HG03196 (cell line): ENCODE data around the gene MLLT1.

Source experiments
- ATAC-seq: cut with Tn5 transposase; IDR thresholded peaks from one replicate; pipeline ENCODE4 v1.9.1; 2021; ENCODE audit not compliant: unreplicated experiment

MLLT1 gene

GRCh38 chr19:6212403-6213265 is 67.1 kb downstream of the MLLT1 start:
- ATAC-seq = no peak

DNA sequence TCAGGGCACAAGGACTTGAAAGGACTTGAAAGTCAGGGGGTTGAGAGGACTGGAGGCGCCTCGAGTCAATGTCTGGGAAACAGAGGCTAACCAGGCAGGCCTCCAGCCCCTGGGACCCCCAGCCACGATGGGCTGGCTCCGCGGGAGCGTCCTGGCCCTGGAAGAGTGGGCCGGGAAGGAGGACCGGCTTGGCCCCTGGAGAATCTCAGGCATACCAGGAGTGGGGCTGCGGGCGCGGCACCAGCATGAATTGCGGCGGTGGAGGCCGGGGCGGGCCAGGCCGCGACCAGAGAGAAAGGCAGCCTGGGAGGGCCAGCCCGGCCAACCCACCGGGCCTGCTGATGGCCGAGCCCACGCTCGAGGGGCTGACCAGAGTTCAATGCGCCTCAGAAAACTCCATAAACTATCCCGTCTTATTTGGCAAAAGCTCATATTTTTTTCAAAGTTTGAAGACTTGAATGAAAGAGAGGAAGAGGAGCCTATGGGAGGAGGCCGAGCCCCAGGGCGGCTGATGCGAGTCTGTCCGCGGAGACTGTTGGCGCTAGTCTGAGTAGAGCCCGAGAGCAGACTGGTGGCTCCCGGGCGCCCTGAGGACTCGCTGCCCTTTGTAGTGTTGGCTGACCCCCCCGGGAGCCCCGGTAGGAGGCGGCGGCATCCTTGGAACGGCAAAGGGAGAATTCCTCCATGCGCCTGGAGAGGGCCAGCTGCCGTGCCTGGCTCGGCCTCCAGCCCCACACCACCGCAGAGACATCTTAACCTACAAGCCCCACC is 68.0 kb downstream of the MLLT1 start:
- no peak for ATAC-seq

DNA sequence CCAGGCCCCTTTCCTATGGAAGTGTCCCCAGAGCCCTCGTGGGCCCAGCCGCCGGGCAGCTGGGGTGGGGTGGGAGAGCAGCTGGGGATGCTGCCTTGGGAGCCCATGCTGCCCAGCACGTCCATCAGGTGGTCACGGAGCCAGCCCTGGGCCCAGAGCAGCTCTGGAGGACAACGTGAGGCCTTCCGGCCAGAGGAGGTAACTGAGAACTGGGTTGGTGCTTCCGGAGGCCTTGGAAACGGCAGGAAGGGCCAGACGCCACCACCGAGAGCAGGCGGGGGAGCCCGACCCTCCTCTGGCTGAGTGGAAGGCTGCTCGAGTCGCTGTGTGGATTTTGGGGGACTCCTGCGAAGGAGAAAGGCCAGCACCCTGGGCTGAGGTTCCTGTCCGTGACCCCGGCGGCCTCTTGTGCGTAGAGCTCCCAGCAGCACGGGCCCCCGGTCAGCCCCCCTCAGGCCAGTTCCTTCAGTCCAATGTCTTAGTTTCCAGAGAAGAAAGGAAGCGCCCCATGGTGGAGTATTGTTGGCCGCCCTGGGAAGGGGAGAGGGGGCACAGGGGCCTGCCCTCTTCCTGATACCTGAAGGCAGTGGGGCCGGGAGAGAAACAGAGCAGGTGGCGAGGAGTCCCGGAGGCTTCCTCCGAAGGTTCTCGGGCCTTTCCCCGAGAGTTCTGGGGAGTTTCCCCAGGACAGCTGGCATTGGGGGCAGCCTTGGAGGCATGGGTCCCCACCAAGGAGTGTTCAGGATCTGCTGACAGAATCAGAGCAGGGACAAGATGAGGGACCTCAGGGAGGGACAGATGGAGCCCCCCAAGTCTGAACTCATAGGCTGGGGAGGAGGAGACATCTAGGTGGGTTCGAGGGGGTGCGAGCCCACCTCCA is 68.8 kb downstream of the MLLT1 start:
- ATAC-seq = no peak

DNA sequence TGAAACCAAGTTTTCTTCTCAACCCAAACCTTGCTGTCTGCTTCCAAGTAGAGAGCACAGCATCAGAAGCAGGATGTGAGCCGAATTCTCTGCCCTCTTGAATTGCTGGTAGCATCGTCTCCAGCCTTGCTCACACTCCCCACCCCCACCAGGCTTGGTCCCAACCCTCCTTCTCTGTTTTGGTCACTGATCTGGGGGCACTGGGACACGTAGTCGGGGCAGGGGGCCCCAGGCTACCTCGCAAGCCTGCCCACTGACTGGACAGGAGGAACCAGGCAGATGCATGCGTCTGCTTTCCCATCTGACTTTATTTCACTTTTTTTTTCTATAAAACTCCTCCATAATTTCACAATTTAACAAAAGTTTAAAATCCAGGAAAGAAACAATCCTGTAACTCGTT is 69.7 kb downstream of the MLLT1 start:
- ATAC-seq = no peak

GRCh38 chr19:6209680-6210079 is 70.1 kb downstream of the MLLT1 start:
- no peak for ATAC-seq

- ATAC-seq = no peak
Measured at GRCh38 chr19:6209233-6209632, 70.5 kb downstream of the MLLT1 start.

DNA sequence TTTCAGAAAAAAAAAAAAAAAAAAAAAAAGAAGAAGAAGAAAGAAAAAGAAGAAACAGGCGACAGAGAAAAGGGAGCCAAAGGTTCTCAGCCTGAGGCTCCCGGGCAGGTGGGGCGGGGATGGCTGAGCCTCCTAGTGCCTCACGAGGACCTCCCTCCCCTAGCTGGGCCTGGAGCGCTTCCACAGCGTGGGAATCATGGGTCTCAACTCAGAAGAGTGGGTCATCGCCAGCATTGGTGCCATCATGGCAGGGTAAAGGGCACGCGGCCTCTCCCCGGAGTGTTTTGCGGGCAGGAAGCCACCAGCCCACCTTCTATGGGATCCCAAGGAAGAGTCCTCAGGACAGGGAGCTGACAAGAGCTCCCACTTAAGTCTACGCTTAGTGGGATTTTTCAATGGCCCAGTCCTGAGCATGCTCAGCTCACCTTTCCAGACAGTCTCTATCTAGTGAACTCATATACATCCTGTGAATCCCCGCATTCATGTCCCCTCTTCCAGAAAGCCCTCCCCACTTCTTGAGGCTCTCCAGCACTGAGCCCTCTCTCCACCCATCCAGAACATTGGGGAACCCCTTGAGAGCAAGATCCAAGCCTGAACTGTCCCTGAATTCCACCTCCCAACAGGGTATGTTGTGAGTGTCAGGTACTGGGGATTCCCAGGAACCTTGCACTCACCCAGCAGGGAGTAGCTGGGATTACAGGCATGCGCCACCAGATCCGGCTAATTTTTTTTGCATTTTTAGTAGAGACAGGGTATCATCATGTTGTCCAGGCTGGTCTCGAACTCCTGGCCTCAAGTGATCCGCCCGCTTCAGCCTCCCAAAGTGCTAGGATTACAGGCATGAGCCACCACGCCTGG is 74.7 kb downstream of the MLLT1 start:
- ATAC-seq = no peak

DNA sequence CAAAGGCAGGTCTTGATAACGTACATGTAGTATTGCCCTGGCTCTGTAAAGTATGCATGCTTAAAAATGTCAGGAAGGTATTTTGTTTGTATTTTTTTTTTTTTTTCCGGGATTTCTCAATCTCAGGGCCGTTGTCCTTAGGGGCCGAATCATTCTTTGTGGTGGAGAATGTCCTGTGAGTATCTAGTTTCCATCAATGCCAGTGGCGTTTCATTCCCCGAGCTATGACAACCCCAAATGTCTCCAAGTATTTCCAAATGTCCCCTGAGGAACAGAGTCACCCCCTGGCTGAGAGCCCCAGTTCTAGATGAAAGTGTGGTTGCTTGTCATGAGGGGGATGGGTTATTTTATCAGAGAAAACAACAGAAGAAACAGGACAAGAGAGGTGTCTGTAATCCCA is 75.6 kb downstream of the MLLT1 start:
- no peak for ATAC-seq

DNA sequence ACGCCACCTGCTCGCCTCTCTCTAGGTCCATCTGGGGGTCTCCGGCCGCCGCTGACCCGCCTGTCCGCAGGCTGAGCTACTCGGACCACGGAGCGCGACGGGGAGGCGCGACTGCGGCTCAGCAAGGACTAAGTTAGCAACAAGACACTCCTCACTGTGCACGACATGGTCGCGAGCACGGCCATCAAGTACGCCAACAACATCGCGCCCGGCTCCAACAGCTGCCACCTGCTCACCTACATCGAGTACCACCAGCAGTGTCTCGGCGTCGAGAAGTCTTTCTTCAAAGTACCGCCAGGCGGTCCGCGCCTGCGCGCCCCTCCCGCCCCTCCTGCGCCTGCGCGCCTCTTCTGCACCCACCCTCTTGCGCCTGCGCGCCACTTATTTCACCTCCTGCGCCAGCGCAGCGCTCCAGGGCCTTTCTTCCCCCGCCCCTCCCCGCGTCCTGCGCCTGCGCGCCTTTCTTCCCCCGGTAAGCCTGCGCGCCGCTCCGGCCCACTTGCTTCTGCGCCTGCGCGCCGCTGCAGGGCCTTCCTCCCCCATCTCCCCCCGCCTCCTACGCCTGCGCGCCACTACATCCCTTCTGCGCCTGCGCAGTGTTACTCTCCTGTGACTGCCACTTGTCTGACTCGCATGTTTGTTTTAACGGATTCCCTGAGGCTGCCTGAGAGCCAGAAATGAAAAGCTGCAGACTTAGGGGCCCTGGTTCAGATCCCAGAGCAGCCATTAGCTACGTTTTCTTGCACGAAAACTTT is 80.4 kb downstream of the MLLT1 start:
- peak; percentile 72 for ATAC-seq

GRCh38 chr19:6198896-6199239 is 80.9 kb downstream of the MLLT1 start:
- ATAC-seq = peak; percentile 26

DNA sequence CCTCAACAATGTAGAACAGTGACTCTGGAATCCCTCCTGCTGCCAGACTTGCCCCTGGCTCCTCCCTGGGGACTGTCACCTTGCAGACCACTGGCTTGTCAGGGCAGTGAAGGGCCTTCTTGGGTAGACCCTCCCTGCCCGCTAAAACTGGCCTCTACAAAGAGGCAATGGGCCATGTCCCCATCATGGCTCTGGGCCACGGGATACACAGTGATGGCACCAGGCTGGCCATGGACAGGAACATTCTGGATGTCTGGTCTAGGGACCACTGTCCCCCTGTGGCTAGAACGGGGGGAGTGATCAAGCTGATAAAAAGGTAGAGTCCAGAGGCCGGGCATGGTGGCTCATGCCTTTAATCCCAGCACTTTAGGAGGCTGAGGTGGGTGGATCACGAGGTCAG is 83.4 kb downstream of the MLLT1 start:
- no peak for ATAC-seq

DNA sequence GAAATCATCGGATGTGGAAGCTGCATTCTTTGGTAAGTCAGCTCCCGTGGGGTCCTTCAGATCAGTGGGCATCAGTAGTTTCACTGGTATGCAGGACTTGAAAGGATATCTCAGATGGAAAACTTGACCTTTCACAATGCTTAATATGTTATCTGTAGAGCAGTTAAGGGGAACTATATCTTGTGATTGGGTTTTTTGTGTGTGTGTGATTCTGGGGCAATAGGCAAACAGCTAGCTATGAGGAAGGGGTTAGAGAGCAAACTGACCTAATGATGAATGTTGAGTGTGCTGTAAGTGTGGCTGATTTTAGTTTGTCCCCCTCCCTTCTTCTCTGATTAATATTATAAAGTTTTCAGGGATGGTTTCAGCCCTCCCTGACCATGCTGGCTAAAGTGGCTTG is 91.0 kb downstream of the MLLT1 start:
- ATAC-seq = no peak

- no peak for ATAC-seq
Measured at GRCh38 chr19:6187374-6187773, 92.4 kb downstream of the MLLT1 start.

GRCh38 chr19:6185835-6186834 is 93.6 kb downstream of the MLLT1 start:
- ATAC-seq = no peak

DNA sequence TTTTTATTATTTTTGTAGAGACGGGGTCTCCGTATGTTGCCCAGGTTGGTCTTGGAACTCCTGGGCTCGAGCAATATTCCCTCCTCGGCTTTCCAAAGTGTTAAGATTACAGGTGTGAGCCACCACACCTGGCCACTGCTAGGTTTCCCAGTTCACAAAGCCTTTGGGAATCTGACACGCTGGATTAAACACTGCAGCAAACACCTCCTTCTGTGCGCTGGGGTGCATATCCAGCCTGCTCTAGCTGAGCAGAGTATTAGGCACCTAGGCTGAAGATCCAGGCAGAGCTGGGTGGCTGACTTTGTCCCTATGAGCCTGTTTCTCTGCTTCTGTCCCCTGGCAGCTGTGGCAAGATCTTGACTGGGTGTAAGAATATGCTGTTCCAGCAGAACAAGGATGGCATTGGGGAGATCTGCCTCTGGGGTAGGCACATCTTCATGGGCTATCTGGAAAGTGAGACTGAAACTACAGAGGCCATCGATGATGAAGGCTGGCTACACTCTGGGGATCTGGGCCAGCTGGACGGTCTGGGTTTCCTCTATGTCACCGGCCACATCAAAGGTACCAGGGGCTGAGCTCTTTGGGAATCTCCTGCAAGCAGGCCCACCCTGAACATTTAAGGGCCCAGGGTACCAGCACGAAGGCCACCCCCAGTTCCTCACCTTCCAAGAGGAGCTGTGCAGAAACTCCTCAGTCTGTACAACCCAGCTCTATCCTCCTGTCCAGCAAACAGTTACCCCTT is 94.5 kb downstream of the MLLT1 start:
- ATAC-seq = no peak

GRCh38 chr19:6181119-6181518 is 98.7 kb downstream of the MLLT1 start:
- ATAC-seq = no peak

GRCh38 chr19:6173190-6173589 is 106.6 kb downstream of the MLLT1 start:
- ATAC-seq = no peak
